NCI-H2029 (cell line): ENCODE measurements around the gene TENT5A.

Source experiments
- DNase-seq: peaks from one replicate; lab custom pipeline; 2025; lab: John Stamatoyannopoulos, UW

TENT5A gene

GRCh38 chr6:81771097-81771496, 18.6 kb upstream of the TENT5A start:
- no peak for DNase-seq

GRCh38 chr6:81770381-81770780, 17.9 kb upstream of the TENT5A start:
- DNase-seq, result no peak

GRCh38 chr6:81769824-81770223, 17.3 kb upstream of the TENT5A start:
- peak; percentile 18 for DNase-seq

GRCh38 chr6:81768150-81768942, 15.9 kb upstream of the TENT5A start:
- no peak for DNase-seq

GRCh38 chr6:81767163-81767891, 14.8 kb upstream of the TENT5A start:
- peak; percentile 33 for DNase-seq

GRCh38 chr6:81766482-81767069, 14.1 kb upstream of the TENT5A start:
- peak; percentile 32 for DNase-seq

GRCh38 chr6:81764531-81764930, 12.1 kb upstream of the TENT5A start:
- DNase-seq, result no peak

- no peak for DNase-seq
Measured at GRCh38 chr6:81763968-81764367, 11.5 kb upstream of the TENT5A start.

- DNase-seq, result no peak
Measured at GRCh38 chr6:81763051-81763450, 10.6 kb upstream of the TENT5A start.

GRCh38 chr6:81762606-81763005, 10.1 kb upstream of the TENT5A start:
- DNase-seq, result no peak

- DNase-seq, result no peak
Measured at GRCh38 chr6:81762132-81762531, 9.7 kb upstream of the TENT5A start.

- DNase-seq, result no peak
Measured at GRCh38 chr6:81761197-81761596, 8.7 kb upstream of the TENT5A start.

GRCh38 chr6:81759782-81760181, 7.3 kb upstream of the TENT5A start:
- DNase-seq, result no peak

GRCh38 chr6:81758221-81758620, 5.7 kb upstream of the TENT5A start:
- no peak for DNase-seq

GRCh38 chr6:81756690-81757089, 4.2 kb upstream of the TENT5A start:
- DNase-seq, result no peak

- no peak for DNase-seq
Measured at GRCh38 chr6:81755551-81755950, 3.1 kb upstream of the TENT5A start.

- no peak for DNase-seq
Measured at GRCh38 chr6:81754906-81755305, 2.4 kb upstream of the TENT5A start.

GRCh38 chr6:81753711-81754577, 1.5 kb upstream of the TENT5A start:
- no peak for DNase-seq

GRCh38 chr6:81752921-81753710, 635 bp upstream of the TENT5A start:
- peak; percentile 74 for DNase-seq

GRCh38 chr6:81751388-81752083, 945 bp downstream of the TENT5A start:
- peak; percentile 41 for DNase-seq
